ENCODE results near the gene FMR1. TPM values are rescaled to one million over a fixed set of nuclear protein-coding genes. Genes with fewer than 3 reads are reported as not detected.

FMR1 gene
- total RNA-seq, 1 experiment from 2014 or later: 44.6 TPM

DNA sequence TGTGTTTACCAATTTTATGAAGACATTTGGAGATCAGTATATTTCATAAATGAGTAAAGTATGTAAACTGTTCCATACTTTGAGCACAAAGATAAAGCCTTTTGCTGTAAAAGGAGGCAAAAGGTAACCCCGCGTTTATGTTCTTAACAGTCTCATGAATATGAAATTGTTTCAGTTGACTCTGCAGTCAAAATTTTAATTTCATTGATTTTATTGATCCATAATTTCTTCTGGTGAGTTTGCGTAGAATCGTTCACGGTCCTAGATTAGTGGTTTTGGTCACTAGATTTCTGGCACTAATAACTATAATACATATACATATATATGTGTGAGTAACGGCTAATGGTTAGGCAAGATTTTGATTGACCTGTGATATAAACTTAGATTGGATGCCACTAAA lies 1.9 kb downstream of the FMR1 start:
- Histone ChIP-seq H2BK20ac (ENCODE audit: low read depth, low read length, poor library complexity, severe bottlenecking) (no peak overlapping the region), H2BK5ac (ENCODE audit: insufficient read length, low read length) (no peak overlapping the region), H4K8ac (replicated peaks; ENCODE audit: insufficient read length, low read depth, low read length) (no peak overlapping the region), H2BK120ac (ENCODE audit: low read depth, low read length, poor library complexity, severe bottlenecking) (no peak overlapping the region), H3K79me2 (ENCODE audit: insufficient read depth, low read length) (peaks cover 17% of the 10 kb centered on the region; the same call in 1 of the 2 replicates), H4K5ac (ENCODE audit: insufficient read length, low read depth, low read length) (no peak overlapping the region), H2AK5ac (ENCODE audit: insufficient read length, low read length) (no peak overlapping the region), H3K18ac (ENCODE audit: insufficient read length, low read depth, low read length) (no peak overlapping the region), H3K9me3 (ENCODE audit: control insufficient read depth, low read depth, low read length) (peaks cover 26% of the 10 kb centered on the region), H4K91ac (ENCODE audit: insufficient read length, low read depth, low read length) (no peak overlapping the region), H3K79me1 (ENCODE audit: insufficient read depth, low read depth, low read length, poor library complexity, severe bottlenecking) (no peaks in the 10 kb centered on the region), H3K9ac (ENCODE audit: extremely low read depth, insufficient read length, low read length) (peak overlapping the region; percentile 92), H3K4me2 (ENCODE audit: insufficient read depth, insufficient read length, low read length) (peak overlapping the region; percentile 56), H3K27ac (ENCODE audit: insufficient read length, low read depth, low read length) (no peak overlapping the region), H3K4ac (ENCODE audit: low read depth, low read length) (no peak overlapping the region), H3K27me3 (ENCODE audit: insufficient read depth, low read length) (no peaks in the 10 kb centered on the region), H2AFZ (ENCODE audit: low read length) (no peak overlapping the region), H3K56ac (ENCODE audit: insufficient read length, low read depth, low read length) (no peak overlapping the region), H3K14ac (ENCODE audit: insufficient read depth, low read length) (no peak overlapping the region), H3K23ac (ENCODE audit: insufficient read length, low read depth, low read length) (no peak overlapping the region), H3K4me1 (ENCODE audit: insufficient read depth, low read length) (peaks cover 6% of the 10 kb centered on the region; the same call in 1 of the 2 replicates), H2BK12ac (ENCODE audit: insufficient read length, low read depth, low read length) (no peak overlapping the region), H3K23me2 (ENCODE audit: insufficient read length, low read depth, low read length, poor library complexity, severe bottlenecking) (peaks cover 7% of the 10 kb centered on the region), H3T11ph (ENCODE audit: low read length) (no peak overlapping the region), H4K20me1 (ENCODE audit: control insufficient read depth, insufficient read depth, insufficient read length) (no peaks in the 10 kb centered on the region), H2BK15ac (ENCODE audit: low read depth, low read length) (no peak overlapping the region)
- Mint-ChIP-seq H3K27ac (no peak overlapping the region), H3K27me3 (ENCODE audit: low read depth) (peaks cover 15% of the 10 kb centered on the region), H3K9me3 (peaks cover 59 to 75% of the 10 kb centered on the region in 2 experiments), H3K4me3 (peak overlapping the region; percentile 85 to 97), H3K4me1 (peaks cover 28 to 38% of the 10 kb centered on the region in 2 experiments), H3K36me3 (ENCODE audit: insufficient read depth in 1 of 3, low read depth in 3 of 3) (peaks cover 2 to 6% (median 6%) of the 10 kb centered on the region in 3 experiments; a peak in 6 of 7 replicates)
- TF ChIP-seq CTCF (conservative IDR thresholded peaks at IDR 0.05): no peak
- DNase-seq: no peak
- WGBS (ENCODE audit: extremely low coverage, insufficient read length, low lambda C conversion rate): no CpG with 5 or more reads among the region's 6 CpGs
